ENCODE results near the gene DOK6. TPM values are rescaled to one million over a fixed set of nuclear protein-coding genes. Genes with fewer than 3 reads are reported as not detected.

Gene DOK6
- total RNA-seq, 6 experiments from 2014 or later = not detected

- peaks cover 6% of the 10 kb centered on the region for H3K36me3 Mint-ChIP-seq (ENCODE audit: low read depth)
- no peak overlapping the region for H3K4me3 Mint-ChIP-seq
- H3K4me1 Mint-ChIP-seq (ENCODE audit: low read depth) = no peaks in the 10 kb centered on the region
- TF ChIP-seq CTCF (IDR thresholded peaks at IDR 0.05) = no peak
- no peak for DNase-seq
- H3K9me3 Mint-ChIP-seq = peaks cover 11% of the 10 kb centered on the region
- no peak overlapping the region for H3K27ac Mint-ChIP-seq
- no peaks in the 10 kb centered on the region; the same call in 1 of the 2 replicates for H3K27me3 Mint-ChIP-seq (ENCODE audit: insufficient read depth)
Measured at GRCh38 chr18:69674966-69675365, 274.3 kb downstream of the DOK6 start.

GRCh38 chr18:69677595-69677994 lies 276.9 kb downstream of the DOK6 start:
- Mint-ChIP-seq H3K4me1 (ENCODE audit: low read depth) (no peaks in the 10 kb centered on the region), H3K4me3 (no peak overlapping the region), H3K36me3 (ENCODE audit: low read depth) (no peaks in the 10 kb centered on the region), H3K27ac (no peak overlapping the region), H3K27me3 (ENCODE audit: insufficient read depth) (no peaks in the 10 kb centered on the region), H3K9me3 (peaks cover 6% of the 10 kb centered on the region)
- no peak for TF ChIP-seq CTCF (IDR thresholded peaks at IDR 0.05)
- no peak for DNase-seq

GRCh38 chr18:69680123-69680522 lies 279.4 kb downstream of the DOK6 start:
- TF ChIP-seq CTCF (IDR thresholded peaks at IDR 0.05) = no peak
- no peak for DNase-seq
- Mint-ChIP-seq H3K4me3 (no peak overlapping the region), H3K4me1 (ENCODE audit: low read depth) (no peaks in the 10 kb centered on the region), H3K27ac (no peak overlapping the region), H3K9me3 (peaks cover 7% of the 10 kb centered on the region), H3K36me3 (ENCODE audit: low read depth) (no peaks in the 10 kb centered on the region), H3K27me3 (ENCODE audit: insufficient read depth) (no peaks in the 10 kb centered on the region)

- H3K4me3 Mint-ChIP-seq = no peak overlapping the region
- no peaks in the 10 kb centered on the region for H3K27me3 Mint-ChIP-seq (ENCODE audit: insufficient read depth)
- TF ChIP-seq CTCF (IDR thresholded peaks at IDR 0.05) = no peak
- no peak for DNase-seq
- no peaks in the 10 kb centered on the region for H3K4me1 Mint-ChIP-seq (ENCODE audit: low read depth)
- H3K36me3 Mint-ChIP-seq (ENCODE audit: low read depth) = no peaks in the 10 kb centered on the region
- peaks cover 7% of the 10 kb centered on the region for H3K9me3 Mint-ChIP-seq
- no peak overlapping the region for H3K27ac Mint-ChIP-seq
Measured at GRCh38 chr18:69683176-69683575, 282.5 kb downstream of the DOK6 start.

- Mint-ChIP-seq H3K27ac (no peak overlapping the region), H3K27me3 (ENCODE audit: insufficient read depth) (no peaks in the 10 kb centered on the region), H3K4me3 (no peak overlapping the region), H3K4me1 (ENCODE audit: low read depth) (no peaks in the 10 kb centered on the region), H3K9me3 (peaks cover 10% of the 10 kb centered on the region), H3K36me3 (ENCODE audit: low read depth) (no peaks in the 10 kb centered on the region)
- no peak for DNase-seq
- no peak for TF ChIP-seq CTCF (IDR thresholded peaks at IDR 0.05)
Measured at GRCh38 chr18:69684789-69685188, 284.1 kb downstream of the DOK6 start.

- no peak overlapping the region for H3K4me3 Mint-ChIP-seq
- H3K9me3 Mint-ChIP-seq = peaks cover 16% of the 10 kb centered on the region
- no peak for TF ChIP-seq CTCF (IDR thresholded peaks at IDR 0.05)
- H3K27ac Mint-ChIP-seq = no peak overlapping the region
- no peaks in the 10 kb centered on the region for H3K4me1 Mint-ChIP-seq (ENCODE audit: low read depth)
- DNase-seq = no peak
- H3K27me3 Mint-ChIP-seq (ENCODE audit: insufficient read depth) = peaks cover 1% of the 10 kb centered on the region; the same call in 1 of the 2 replicates
- no peaks in the 10 kb centered on the region for H3K36me3 Mint-ChIP-seq (ENCODE audit: low read depth)
Measured at GRCh38 chr18:69686861-69687260, 286.2 kb downstream of the DOK6 start.
